Peyer's patch (tissue), 4 donors: ENCODE results near the gene PITRM1. TPM values are rescaled to one million over a fixed set of nuclear protein-coding genes. Genes with fewer than 3 reads are reported as not detected.
"Not testable (repeated sequence)": the region's sequence is repeated elsewhere in the genome, so short reads cannot be mapped to it uniquely, and the experiment has no call there.

ENCODE experiments used
- DNase-seq, 3 donors: peaks; one replicate each; pipeline ENCODE4 v3.0.0-alpha.2; 2017 to 2019
- H3K27ac ChIP-seq, 4 donors: fragments of 200-600 bp; sonication (generic); one replicate each; pipeline ENCODE4 v1.5.1; 2016 to 2019
- H3K27me3 ChIP-seq, 2 donors: fragments of 200-600 bp; sonication (generic); one replicate each; pipeline ENCODE4 v1.5.1; 2019
- H3K36me3 ChIP-seq, 3 donors: fragments of 200-600 bp; sonication (generic); one replicate each; pipeline ENCODE4 v1.5.1; 2016 to 2019
- H3K4me1 ChIP-seq, 4 donors: fragments of 200-600 bp; sonication (generic); one replicate each; pipeline ENCODE4 v1.5.1; 2016 to 2019
- H3K4me3 ChIP-seq, 4 donors: fragments of 200-600 bp; sonication (generic); 1 replicate in 3 of 4; 2 replicates in 1 of 4; pipeline ENCODE4 v1.5.1; 2016 to 2019; ENCODE audit warnings: mild to moderate bottlenecking in 1 of 4
- H3K9me3 ChIP-seq, 4 donors: fragments of 200-600 bp; sonication (generic); one replicate each; pipeline ENCODE4 v1.5.1; 2016 to 2019; ENCODE audit warnings: mild to moderate bottlenecking in 1 of 4
- CTCF ChIP-seq, 6 experiments: fragments of 450-650 bp in 4 of 6; fragments of 200-600 bp in 2 of 6; sonication (generic) in 1 of 6; IDR thresholded peaks; one replicate each; pipeline ENCODE4 v1.5.1; 2017 to 2019; ENCODE audit warnings: antibody characterized with exemption in 6 of 6, mild to moderate bottlenecking in 3 of 6, moderate library complexity in 1 of 6
- POLR2A ChIP-seq, 2 donors: fragments of 450-650 bp; IDR thresholded peaks; one replicate each; pipeline ENCODE4 v1.5.1; 2017; ENCODE audit warnings: antibody characterized with exemption in 2 of 2, mild to moderate bottlenecking in 2 of 2, moderate library complexity in 2 of 2
- total RNA-seq, 4 donors: library from RNA; depleted of rRNA; stranded (reverse); fragments of >200 nt; gene quantifications; one replicate each; pipeline ENCODE4 v1.1.0, GENCODE V29; 2016

The PITRM1 gene
- total RNA-seq, 4 donors from 2014 or later, result 54.5 to 71.3 (median 63.7) TPM

- no peaks in the 10 kb centered on the region for H3K27me3 ChIP-seq
- H3K4me1 ChIP-seq, result peaks cover 0 to 24% (median 2%) of the 10 kb centered on the region in 4 donors
- H3K36me3 ChIP-seq, result no peaks in the 10 kb centered on the region
- peak overlapping the region in 1 of 4 donors; percentile 27 for H3K4me3 ChIP-seq
- H3K9me3 ChIP-seq, result no peaks in the 10 kb centered on the region
- DNase-seq, result peak in 2 of 3 donors; percentile 50 to 82
- H3K27ac ChIP-seq, result no peak overlapping the region
- no peak for TF ChIP-seq POLR2A (IDR thresholded peaks at IDR 0.05)
- peak; percentile 82 to 93 (median 86) for TF ChIP-seq CTCF (IDR thresholded peaks at IDR 0.05)
Observed at GRCh38 chr10:3192856-3193635, 20.5 kb upstream of the PITRM1 start.

- Histone ChIP-seq H3K27me3 (no peaks in the 10 kb centered on the region), H3K36me3 (no peaks in the 10 kb centered on the region), H3K27ac (no peak overlapping the region), H3K4me3 (no peak overlapping the region), H3K4me1 (peaks cover 0 to 11% (median 0%) of the 10 kb centered on the region in 4 donors), H3K9me3 (no peaks in the 10 kb centered on the region)
- no peak for DNase-seq
- no peak for TF ChIP-seq CTCF (IDR thresholded peaks at IDR 0.05)
- no peak for TF ChIP-seq POLR2A (IDR thresholded peaks at IDR 0.05)
Observed at GRCh38 chr10:3190817-3191216, 18.2 kb upstream of the PITRM1 start.

GRCh38 chr10:3187229-3187628 is 14.6 kb upstream of the PITRM1 start:
- H3K4me1 ChIP-seq, DNase-seq, H3K27me3 ChIP-seq, H3K4me3 ChIP-seq, H3K9me3 ChIP-seq, H3K27ac ChIP-seq, H3K36me3 ChIP-seq: not testable (repeated sequence)

- Histone ChIP-seq H3K4me1 (no peaks in the 10 kb centered on the region), H3K27me3 (no peaks in the 10 kb centered on the region), H3K4me3 (no peak overlapping the region), H3K9me3 (no peaks in the 10 kb centered on the region), H3K36me3 (no peaks in the 10 kb centered on the region), H3K27ac (no peak overlapping the region)
- no peak for TF ChIP-seq CTCF (IDR thresholded peaks at IDR 0.05)
- TF ChIP-seq POLR2A (IDR thresholded peaks at IDR 0.05), result no peak
- no peak for DNase-seq
Observed at GRCh38 chr10:3186368-3186767, 13.8 kb upstream of the PITRM1 start.

GRCh38 chr10:3185386-3185785 is 12.8 kb upstream of the PITRM1 start:
- no peaks in the 10 kb centered on the region for H3K36me3 ChIP-seq
- TF ChIP-seq POLR2A (IDR thresholded peaks at IDR 0.05) (no peak), CTCF (IDR thresholded peaks at IDR 0.05) (no peak)
- no peak overlapping the region for H3K4me3 ChIP-seq

GRCh38 chr10:3180355-3181025 is 7.9 kb upstream of the PITRM1 start:
- TF ChIP-seq CTCF (IDR thresholded peaks at IDR 0.05), result no peak
- TF ChIP-seq POLR2A (IDR thresholded peaks at IDR 0.05), result no peak
- no peak for DNase-seq
- no peak overlapping the region for H3K4me3 ChIP-seq
- H3K27me3 ChIP-seq, result no peaks in the 10 kb centered on the region
- no peaks in the 10 kb centered on the region for H3K4me1 ChIP-seq
- no peaks in the 10 kb centered on the region for H3K9me3 ChIP-seq
- no peak overlapping the region for H3K27ac ChIP-seq
- no peaks in the 10 kb centered on the region for H3K36me3 ChIP-seq

More at GRCh38 chr10:3185386-3185785, 12.8 kb upstream of the PITRM1 start:
- Histone ChIP-seq H3K4me1 (no peaks in the 10 kb centered on the region), H3K27me3 (no peaks in the 10 kb centered on the region), H3K9me3 (no peaks in the 10 kb centered on the region), H3K27ac (no peak overlapping the region)
- DNase-seq, result no peak
